ENCODE data around the gene USP4. TPM values are rescaled to one million over a fixed set of nuclear protein-coding genes. Genes with fewer than 3 reads are reported as not detected.

Gene USP4
- total and polyA plus RNA-seq, 2 of the 13 experiments (the other 11 are each of a cell fraction or from before 2014, with no cell fraction given): 9.2 to 20.8 TPM

DNA sequence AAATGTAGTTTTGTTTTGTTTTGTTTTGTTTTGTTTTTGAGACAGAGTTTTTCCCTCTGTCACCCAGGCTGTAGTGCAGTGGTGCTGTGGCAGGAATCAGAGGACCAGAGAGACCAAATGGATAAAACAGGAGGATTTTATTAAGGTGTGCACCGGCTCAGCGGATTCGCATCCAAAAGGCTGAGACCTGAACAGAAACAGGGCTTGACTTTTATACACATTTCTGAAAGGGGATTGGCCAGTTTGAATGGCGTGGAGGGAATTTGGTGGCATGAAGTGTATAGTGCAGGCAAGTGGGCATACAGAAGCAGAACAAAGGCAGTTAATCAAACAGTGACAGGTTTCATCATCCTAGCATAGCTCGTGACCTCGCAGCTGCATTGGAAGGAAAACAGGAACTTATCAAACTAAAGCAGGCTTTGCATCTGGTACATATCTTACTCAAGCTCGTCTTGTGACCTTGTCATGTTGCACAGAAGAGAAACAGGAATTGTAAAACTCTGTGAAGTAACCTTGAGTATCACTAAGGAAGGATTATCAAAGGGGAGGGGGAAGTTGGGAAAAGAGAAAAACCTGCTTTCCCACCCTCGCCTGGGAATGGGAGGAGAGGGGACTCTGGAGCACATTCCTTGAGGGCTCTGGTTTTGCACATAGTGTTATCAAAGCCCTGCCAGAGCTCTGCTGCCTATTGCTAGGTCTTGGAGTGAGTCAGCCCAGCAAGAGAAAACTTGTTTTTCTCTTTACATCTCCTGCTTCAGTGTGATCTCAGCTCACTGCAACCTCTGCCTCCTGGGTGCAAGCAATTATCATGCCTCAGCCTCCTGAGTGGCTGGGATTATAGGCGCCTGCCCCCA is 101.4 kb downstream of the USP4 start (continued):
- TF ChIP-seq ZNF280D (CRISPR knock-in tag; IDR thresholded peaks at IDR 0.05): peak; percentile 97
- no peak for TF ChIP-seq ZSCAN31 (CRISPR knock-in tag; IDR thresholded peaks at IDR 0.05; ENCODE audit: low read depth)
- peak; percentile 67 for TF ChIP-seq ATF2 (CRISPR knock-in tag; IDR thresholded peaks at IDR 0.05)
- peak; percentile 41; the same call in 1 of the 2 replicates for TF ChIP-seq FOXK1 (CRISPR knock-in tag; IDR thresholded peaks at IDR 0.05; ENCODE audit: borderline replicate concordance, low read depth)
- peak; percentile 39; the same call in 1 of the 2 replicates for TF ChIP-seq ZKSCAN8 (CRISPR knock-in tag; IDR thresholded peaks at IDR 0.05; ENCODE audit: borderline replicate concordance)
- TF ChIP-seq ZNF776 (CRISPR knock-in tag; IDR thresholded peaks at IDR 0.05): no peak
- peak; percentile 29; the same call in 1 of the 2 replicates for TF ChIP-seq TAF1 (CRISPR knock-in tag; IDR thresholded peaks at IDR 0.05)
- TF ChIP-seq ZNF280B (CRISPR knock-in tag; IDR thresholded peaks at IDR 0.05; ENCODE audit: borderline replicate concordance): no peak
- no peak for TF ChIP-seq NR2F2 (IDR thresholded peaks at IDR 0.05; ENCODE audit: borderline replicate concordance, low read depth)
- TF ChIP-seq IRX3 (CRISPR knock-in tag; IDR thresholded peaks at IDR 0.05; ENCODE audit: borderline replicate concordance, low read depth): no peak
- no peak for TF ChIP-seq MTA3 (CRISPR knock-in tag; IDR thresholded peaks at IDR 0.05)
- TF ChIP-seq ZNF567 (CRISPR knock-in tag; IDR thresholded peaks at IDR 0.05; ENCODE audit: borderline replicate concordance): no peak
- no peak for TF ChIP-seq ZNF678 (CRISPR knock-in tag; IDR thresholded peaks at IDR 0.05)
- no peak for TF ChIP-seq ZNF556 (CRISPR knock-in tag; IDR thresholded peaks at IDR 0.05; ENCODE audit: borderline replicate concordance)
- TF ChIP-seq DMAP1 (CRISPR knock-in tag; IDR thresholded peaks at IDR 0.05): 0 out of 2 replicates have a peak, but pooled peaks have one; percentile 28
- TF ChIP-seq ZNF792 (CRISPR knock-in tag; IDR thresholded peaks at IDR 0.05): 0 out of 2 replicates have a peak, but pooled peaks have one; percentile 50
- TF ChIP-seq KAT8 (CRISPR knock-in tag; IDR thresholded peaks at IDR 0.05): peak; percentile 57; the same call in 1 of the 2 replicates
- TF ChIP-seq BCL6 (CRISPR knock-in tag; IDR thresholded peaks at IDR 0.05): peak; percentile 53; the same call in 1 of the 2 replicates
- TF ChIP-seq EP300 (IDR thresholded peaks at IDR 0.05; ENCODE audit: low read depth in 2 of 2, low read length in 2 of 2): peak in 1 of 2 experiments; percentile 56; a peak in 2 of 4 replicates
- peak; percentile 68; the same call in 1 of the 2 replicates for TF ChIP-seq EP300 (CRISPR knock-in tag; IDR thresholded peaks at IDR 0.05; ENCODE audit: borderline replicate concordance)
- TF ChIP-seq ASH2L (IDR thresholded peaks at IDR 0.05; ENCODE audit: insufficient read length, low read depth, low read length): peak; percentile 27
- no peak for TF ChIP-seq DNMT3B (CRISPR knock-in tag; conservative IDR thresholded peaks at IDR 0.05)
- TF ChIP-seq, protein P1, sequence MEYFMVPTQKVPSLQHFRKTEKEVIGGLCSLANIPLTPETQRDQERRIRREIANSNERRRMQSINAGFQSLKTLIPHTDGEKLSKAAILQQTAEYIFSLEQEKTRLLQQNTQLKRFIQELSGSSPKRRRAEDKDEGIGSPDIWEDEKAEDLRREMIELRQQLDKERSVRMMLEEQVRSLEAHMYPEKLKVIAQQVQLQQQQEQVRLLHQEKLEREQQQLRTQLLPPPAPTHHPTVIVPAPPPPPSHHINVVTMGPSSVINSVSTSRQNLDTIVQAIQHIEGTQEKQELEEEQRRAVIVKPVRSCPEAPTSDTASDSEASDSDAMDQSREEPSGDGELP (IDR thresholded peaks at IDR 0.05; ENCODE audit: borderline replicate concordance, low read depth): peak; percentile 32; the same call in 1 of the 2 replicates

Data from HepG2 (cell line).